HCT116 (cell line): Measurements from ENCODE around the gene DENR. TPM values are rescaled to one million over a fixed set of nuclear protein-coding genes. Genes with fewer than 3 reads are reported as not detected.
"Not testable (repeated sequence)": the region's sequence is repeated elsewhere in the genome, so short reads cannot be mapped to it uniquely, and the experiment has no call there.

Experiments used
- ATAC-seq: fragments of 200-7000 bp; cut with Tn5 transposase; 2 replicates; pipeline ENCODE4 v1.9.1; 2020; ENCODE audit warnings: mild to moderate bottlenecking, moderate library complexity
- BruUV-seq: library from RNA; stranded (reverse); fragments of 400-500 nt; replicated peaks from 2 replicates; lab custom pipeline; 2021; lab: Mats Ljungman, UMichigan
- CTCF ChIA-PET: fragments of 300-600 bp; sonication (Branson Sonifier 250); formaldehyde crosslinking; loops from one replicate; lab custom pipeline; 2021; ENCODE audit warnings: antibody characterized with exemption; lab: Charles Lee
- POLR2A ChIA-PET: fragments of 300-600, 350-600 bp; sonication (Branson Sonifier 250); formaldehyde crosslinking; loops from one replicate; lab custom pipeline; 2021; ENCODE audit warnings: antibody characterized with exemption; lab: Charles Lee
- RAD21 ChIA-PET, 2 experiments: fragments of 300-600 bp; sonication (Branson Sonifier 250); formaldehyde crosslinking; loops; one replicate each; lab custom pipeline; 2023; ENCODE audit warnings: low total read pairs in 2 of 2; ENCODE audit not compliant: uncharacterized antibody in 2 of 2, unreplicated experiment in 2 of 2, low non-redundant PET in 1 of 2; lab: Charles Lee
- DNase-seq: peaks from one replicate; pipeline ENCODE4 v3.0.0-alpha.2; 2010; ENCODE audit warnings: low read depth, low spot score
- H2AFZ ChIP-seq: fragments of 200-600 bp; shearing (Covaris generic), sonication (generic); 2 replicates; pipeline ENCODE4 v1.6.1; 2017; ENCODE audit warnings: low read depth, mixed run types, mixed read lengths, antibody characterized with exemption, low read length; ENCODE audit not compliant: poor library complexity, severe bottlenecking
- H3K27ac ChIP-seq: 2 replicates; pipeline ENCODE4 v1.5.1; 2012; ENCODE audit warnings: low read depth, low read length
- H3K27me3 ChIP-seq: fragments of 200-600 bp; sonication (generic); 2 replicates; pipeline ENCODE4 v1.6.1; 2016; ENCODE audit warnings: mixed run types, low read length, mixed read lengths; ENCODE audit not compliant: insufficient read depth
- H3K36me3 ChIP-seq, 2 experiments: fragments of 200-500 bp in 1 of 2; fragments of 200-600 bp in 1 of 2; sonication (Bioruptor generic) in 1 of 2; sonication (generic) in 1 of 2; 2 replicates each; pipeline versions ENCODE4 v1.5.1 to v1.6.1; 2014 to 2016; ENCODE audit warnings: low read length in 2 of 2, inconsistent platforms in 1 of 2, mixed read lengths in 1 of 2, mixed run types in 1 of 2; ENCODE audit not compliant: insufficient read depth in 2 of 2, control insufficient read depth in 1 of 2
- H3K4me1 ChIP-seq, 2 experiments: fragments of 200-600 bp in 1 of 2; sonication (generic) in 1 of 2; 2 replicates each; pipeline versions ENCODE4 v1.5.1 to v1.6.1; 2012 to 2017; ENCODE audit warnings: low read length in 2 of 2, inconsistent platforms in 1 of 2, mild to moderate bottlenecking in 1 of 2, mixed read lengths in 1 of 2, mixed run types in 1 of 2, moderate library complexity in 1 of 2; ENCODE audit not compliant: insufficient read depth in 2 of 2, control insufficient read depth in 1 of 2
- H3K4me2 ChIP-seq: fragments of 200-600 bp; sonication (generic); 2 replicates; pipeline ENCODE4 v1.6.1; 2017; ENCODE audit warnings: mixed run types, low read length, mixed read lengths
- H3K4me3 ChIP-seq, 2 experiments: fragments of 200-600 bp in 1 of 2; sonication (generic) in 1 of 2; replicated peaks in 1 of 2; 2 replicates each; pipeline ENCODE4 v1.5.1; 2011 to 2016; ENCODE audit warnings: low read length in 2 of 2, control low read depth in 1 of 2, low read depth in 1 of 2, mild to moderate bottlenecking in 1 of 2, mixed read lengths in 1 of 2, mixed run types in 1 of 2
- H3K79me2 ChIP-seq: fragments of 200-600 bp; sonication (generic); 2 replicates; pipeline ENCODE4 v1.6.1; 2017; ENCODE audit warnings: mild to moderate bottlenecking, mixed run types, low read length, moderate library complexity, mixed read lengths; ENCODE audit not compliant: insufficient read depth
- H3K9ac ChIP-seq: fragments of 200-600 bp; sonication (generic); 2 replicates; pipeline ENCODE4 v1.6.1; 2016; ENCODE audit warnings: low read length, mixed read lengths
- H3K9me2 ChIP-seq: fragments of 200-600 bp; sonication (generic), shearing (Covaris generic); 2 replicates; pipeline ENCODE4 v1.6.1; 2017; ENCODE audit warnings: mixed run types, mild to moderate bottlenecking, moderate library complexity; ENCODE audit not compliant: insufficient read depth
- H3K9me3 ChIP-seq, 2 experiments: fragments of 200-500 bp in 1 of 2; fragments of 200-600 bp in 1 of 2; sonication (Bioruptor generic) in 1 of 2; sonication (generic) in 1 of 2; 2 replicates each; pipeline ENCODE4 v1.6.1; 2014 to 2017; ENCODE audit warnings: low read length in 2 of 2, mixed read lengths in 2 of 2, inconsistent platforms in 1 of 2, low read depth in 1 of 2, mild to moderate bottlenecking in 1 of 2, mixed run types in 1 of 2, moderate library complexity in 1 of 2; ENCODE audit not compliant: control insufficient read depth in 1 of 2, insufficient read depth in 1 of 2
- H4K20me1 ChIP-seq: fragments of 200-600 bp; sonication (generic), shearing (Covaris generic); 2 replicates; pipeline ENCODE4 v1.6.1; 2017; ENCODE audit warnings: mixed run types, mild to moderate bottlenecking, moderate library complexity; ENCODE audit not compliant: insufficient read depth
- ATF3 ChIP-seq: IDR thresholded peaks from 2 replicates; pipeline ENCODE4 v1.6.1; 2012
- EGR1 ChIP-seq: IDR thresholded peaks from 2 replicates; pipeline ENCODE4 v1.6.1; 2012; ENCODE audit warnings: low read depth
- ELF1 ChIP-seq: IDR thresholded peaks from 2 replicates; pipeline ENCODE4 v1.6.1; 2012; ENCODE audit warnings: low read depth, borderline replicate concordance
- EZH2 ChIP-seq: fragments of 200-600 bp; sonication (generic); IDR thresholded peaks from 2 replicates; pipeline ENCODE4 v1.6.1; 2017; ENCODE audit warnings: antibody characterized with exemption, mixed run types
- MAX ChIP-seq: IDR thresholded peaks from 2 replicates; pipeline ENCODE4 v1.6.1; 2012
- SIN3A ChIP-seq: IDR thresholded peaks from 2 replicates; pipeline ENCODE4 v1.6.1; 2012; ENCODE audit warnings: low read depth
- SP1 ChIP-seq: IDR thresholded peaks from 2 replicates; pipeline ENCODE4 v1.6.1; 2012; ENCODE audit warnings: low read depth
- TCF7L2 ChIP-seq: IDR thresholded peaks from 2 replicates; pipeline ENCODE4 v1.7.0; 2011; ENCODE audit warnings: borderline replicate concordance, inconsistent platforms; ENCODE audit not compliant: insufficient read depth, insufficient read length; ENCODE audit errors: extremely low read depth
- ZFX ChIP-seq: fragments of 450-650 bp; IDR thresholded peaks from 2 replicates; pipeline ENCODE4 v1.6.1; 2017
- intact Hi-C: fragments of 100-400 bp; cut with micrococcal nuclease; formaldehyde crosslinking; loops from 2 replicates; pipeline ENCODE4 v1.10.0; 2022
- total RNA-seq: library from RNA; stranded (reverse); gene quantifications from one replicate; pipeline ENCODE4 v1.2.1, GENCODE V29; 2021; ENCODE audit not compliant: unreplicated experiment

Gene DENR
- total RNA-seq, 1 experiment from 2014 or later = 59.1 TPM

DNA sequence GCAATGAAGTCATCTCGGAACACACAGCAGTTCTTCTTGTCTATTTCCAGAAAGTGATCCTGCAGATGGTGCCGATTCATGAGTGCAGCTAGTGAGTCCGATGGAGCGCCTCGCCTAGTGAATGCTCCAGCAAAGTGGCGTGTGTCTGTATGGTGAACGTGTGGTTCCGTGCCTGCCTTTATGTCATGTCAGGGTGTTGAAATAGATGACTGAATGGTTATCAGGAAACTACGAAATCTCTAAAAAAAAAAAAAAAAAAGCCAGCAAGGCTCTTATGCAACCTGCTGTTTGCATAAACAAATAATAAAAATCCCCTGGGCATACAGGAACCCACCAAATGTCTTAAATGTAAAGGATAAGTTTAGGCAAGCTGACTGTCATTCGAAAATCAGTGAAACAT is 36.0 kb upstream of the DENR start, which contains the start of gene HCAR3:
HCAR3 (minus strand) TSS at position 154 of the 400 bp plus-strand sequence; CDS start at position 80, 74 bp downstream.
- H2AFZ ChIP-seq, intact Hi-C loops, BruUV-seq: not testable (repeated sequence)

GRCh38 chr12:122721057-122721545 is 31.5 kb upstream of the DENR start:
- no peak overlapping the region for H3K4me3 ChIP-seq
- CTCF ChIA-PET = no interaction called here
- RAD21 ChIA-PET = no interaction called here
- H2AFZ ChIP-seq = peak overlapping the region; percentile 37
- no peak overlapping the region for H3K27ac ChIP-seq
- intact Hi-C loops = no loop called here
- no peaks in the 10 kb centered on the region for H3K9me3 ChIP-seq
- no peaks in the 10 kb centered on the region for H3K27me3 ChIP-seq
- peaks cover 20 to 30% of the 10 kb centered on the region in 2 experiments for H3K4me1 ChIP-seq
- peak overlapping the region; percentile 46; the same call in 1 of the 2 replicates for H3K4me2 ChIP-seq
- H3K9me2 ChIP-seq = no peaks in the 10 kb centered on the region
- no peaks in the 10 kb centered on the region for H4K20me1 ChIP-seq
- DNase-seq (no peak), ATAC-seq (no peak)
- TF ChIP-seq TCF7L2 (no peak), SIN3A (no peak), EZH2 (no peak), SP1 (no peak), ELF1 (no peak), EGR1 (no peak), ATF3 (no peak), MAX (no peak), ZFX (no peak)
- POLR2A ChIA-PET = no interaction called here
- no peak overlapping the region for H3K9ac ChIP-seq
- H3K36me3 ChIP-seq = no peaks in the 10 kb centered on the region
- no peaks in the 10 kb centered on the region for H3K79me2 ChIP-seq
- BruUV-seq = no TSS peak

More for the DNA sequence above, 36.0 kb upstream of the DENR start, which contains the start of gene HCAR3:
- H4K20me1 ChIP-seq, H3K27ac ChIP-seq, H3K79me2 ChIP-seq, RAD21 ChIA-PET, CTCF ChIA-PET, ATAC-seq, H3K9me2 ChIP-seq, H3K4me3 ChIP-seq, H3K9ac ChIP-seq, POLR2A ChIA-PET, H3K36me3 ChIP-seq, H3K27me3 ChIP-seq, H3K9me3 ChIP-seq, DNase-seq, H3K4me2 ChIP-seq: not testable (repeated sequence)
- peaks cover 9 to 15% of the 10 kb centered on the region in 2 experiments for H3K4me1 ChIP-seq
